Left ventricle myocardium superior (tissue), 1 donor: ENCODE data around the gene IGFALS. TPM values are rescaled to one million over a fixed set of nuclear protein-coding genes. Genes with fewer than 3 reads are reported as not detected.
A peak's percentile ranks its signal among the peaks of the same experiment; 100 is the strongest.

Source experiments
- ATAC-seq: fragments of 200-7000 bp; cut with Tn5 transposase; one replicate; pipeline ENCODE4 v1.9.1; 2020; ENCODE audit warnings: mild to moderate bottlenecking, moderate library complexity
- DNase-seq: peaks from one replicate; pipeline ENCODE4 v3.0.0-alpha.2; 2020
- intact Hi-C: fragments of 100-400 bp; cut with micrococcal nuclease; formaldehyde crosslinking; loops from one replicate; pipeline ENCODE4 v1.11.0; 2022
- total RNA-seq: library from RNA; stranded (reverse); fragmentation: NEBNext Ultra II Directional; extraction: Animal tissue kit (Norgen Biotek cat#: 25700); gene quantifications from one replicate; pipeline ENCODE4 v1.2.1, GENCODE V29; 2021
- donor health status: DM: no; HTN: yes; CAD: no; lungs with severe emphysema.

IGFALS gene
- total RNA-seq, 1 donor from 2014 or later, result not detected

- intact Hi-C loops, result no loop called here
- DNase-seq (peak; percentile 29), ATAC-seq (no peak)
Measured at GRCh38 chr16:1779741-1780676, 13.5 kb downstream of the IGFALS start.

- ATAC-seq, result no peak
- DNase-seq, result peak; percentile 26
- intact Hi-C loops, result no loop called here
Measured at GRCh38 chr16:1779234-1779701, 14.2 kb downstream of the IGFALS start.

- intact Hi-C loops, result no loop called here
- ATAC-seq (no peak), DNase-seq (no peak)
Measured at GRCh38 chr16:1778200-1779179, 15.0 kb downstream of the IGFALS start.

- DNase-seq (peak; percentile 41), ATAC-seq (no peak)
- intact Hi-C loops, result no loop called here
Measured at GRCh38 chr16:1777375-1778199, 15.9 kb downstream of the IGFALS start.

- DNase-seq (peak; percentile 33), ATAC-seq (no peak)
- intact Hi-C loops, result no loop called here
Measured at GRCh38 chr16:1776991-1777374, 16.5 kb downstream of the IGFALS start.

- no peak for ATAC-seq
- intact Hi-C loops, result no loop called here
- DNase-seq, result no peak
Measured at GRCh38 chr16:1776672-1776955, 16.9 kb downstream of the IGFALS start.

- intact Hi-C loops, result no loop called here
- no peak for ATAC-seq
Measured at GRCh38 chr16:1775846-1776671, 17.4 kb downstream of the IGFALS start.

GRCh38 chr16:1775006-1775845, 18.3 kb downstream of the IGFALS start:
- intact Hi-C loops, result no loop called here
- ATAC-seq (no peak), DNase-seq (no peak)

More at GRCh38 chr16:1775846-1776671, 17.4 kb downstream of the IGFALS start:
- DNase-seq, result no peak

- DNase-seq (no peak), ATAC-seq (no peak)
- intact Hi-C loops, result no loop called here
Measured at GRCh38 chr16:1774448-1774780, 19.1 kb downstream of the IGFALS start.

GRCh38 chr16:1773703-1774447, 19.6 kb downstream of the IGFALS start:
- no peak for ATAC-seq
- intact Hi-C loops, result no loop called here
- peak; percentile 54 for DNase-seq

- intact Hi-C loops, result no loop called here
- DNase-seq, result peak; percentile 90
- peak; percentile 72 for ATAC-seq
Measured at GRCh38 chr16:1772908-1773702, 20.4 kb downstream of the IGFALS start, which contains the start of gene MRPS34. MRPS34 (minus strand) TSS chr16:1773134; CDS start chr16:1773119, 15 bp downstream.

GRCh38 chr16:1772362-1772907, 21.1 kb downstream of the IGFALS start, which contains the start of gene EME2:
EME2 (plus strand) TSS chr16:1772810; CDS start chr16:1773228, 418 bp downstream.
- ATAC-seq, result peak; percentile 0
- DNase-seq, result no peak
- intact Hi-C loops, result no loop called here

- no peak for DNase-seq
- no peak for ATAC-seq
- intact Hi-C loops, result no loop called here
Measured at GRCh38 chr16:1771864-1772361, 21.6 kb downstream of the IGFALS start.

GRCh38 chr16:1771188-1771863, 22.2 kb downstream of the IGFALS start, which contains the start of gene NME3:
NME3 (minus strand) TSS chr16:1771543; CDS start chr16:1771534, 9 bp downstream.
- peak; percentile 92 for DNase-seq
- peak; percentile 64 for ATAC-seq
- intact Hi-C loops, result no loop called here
